Prostate gland (tissue), 2 donors: ENCODE measurements around the gene ATXN2. TPM values are rescaled to one million over a fixed set of nuclear protein-coding genes. Genes with fewer than 3 reads are reported as not detected.

Experiments used
- DNase-seq: peaks from one replicate; pipeline ENCODE4 v3.0.0-alpha.2; 2019; ENCODE audit warnings: low spot score
- H3K27ac ChIP-seq, 2 donors: fragments of 200-600 bp; sonication (generic); 2 replicates each; pipeline ENCODE4 v1.5.1; 2017 to 2019
- H3K27me3 ChIP-seq: fragments of 200-600 bp; sonication (generic); replicated peaks from 2 replicates; pipeline ENCODE4 v1.5.1; 2019; ENCODE audit not compliant: insufficient read depth
- H3K36me3 ChIP-seq, 2 donors: fragments of 200-600 bp; sonication (generic); 1 replicate in 1 of 2; 2 replicates in 1 of 2; pipeline versions ENCODE4 v1.5.1 to v1.8.1; 2017 to 2019
- H3K4me1 ChIP-seq: fragments of 200-600 bp; sonication (generic); replicated peaks from 2 replicates; pipeline ENCODE4 v1.5.1; 2019
- H3K4me3 ChIP-seq, 2 donors: fragments of 200-600 bp; sonication (generic); 2 replicates each; pipeline ENCODE4 v1.5.1; 2017 to 2019
- H3K9me3 ChIP-seq: fragments of 200-600 bp; sonication (generic); 2 replicates; pipeline ENCODE4 v1.5.1; 2017
- POLR2A ChIP-seq: fragments of 450-650 bp; IDR thresholded peaks from one replicate; pipeline ENCODE4 v1.6.1; 2016; ENCODE audit warnings: antibody characterized with exemption, mild to moderate bottlenecking
- POLR2AphosphoS5 ChIP-seq: sonication (generic); formaldehyde crosslinking; IDR thresholded peaks from one replicate; pipeline ENCODE4 v1.6.1; 2017; ENCODE audit warnings: antibody characterized with exemption
- WGBS: methylation state at CpG from one replicate; pipeline ENCODE4 v1.1.5; 2018; 5-methylcytosine and 5-hydroxymethylcytosine counted together
- intact Hi-C: fragments of 100-400 bp; cut with DNase I; formaldehyde crosslinking; loops from one replicate; pipeline ENCODE4 v1.14.2; 2022
- total RNA-seq, 2 donors: library from RNA; depleted of rRNA; stranded (reverse); fragments of >200 nt; gene quantifications; one replicate each; pipeline ENCODE4 v1.1.0, GENCODE V29; 2016
- TF ChIP-seq, protein P1 (sequence below), 4 experiments: fragments of 200-600 bp in 2 of 4; fragments of 450-650 bp in 2 of 4; sonication (generic) in 2 of 4; IDR thresholded peaks; 1 replicate in 3 of 4; 2 replicates in 1 of 4; pipeline ENCODE4 v1.5.1; 2016 to 2019; ENCODE audit warnings: antibody characterized with exemption in 4 of 4, mild to moderate bottlenecking in 2 of 4, moderate library complexity in 2 of 4

The ATXN2 gene
- total RNA-seq, 2 donors from 2014 or later: 29.5 to 95.5 TPM

DNA sequence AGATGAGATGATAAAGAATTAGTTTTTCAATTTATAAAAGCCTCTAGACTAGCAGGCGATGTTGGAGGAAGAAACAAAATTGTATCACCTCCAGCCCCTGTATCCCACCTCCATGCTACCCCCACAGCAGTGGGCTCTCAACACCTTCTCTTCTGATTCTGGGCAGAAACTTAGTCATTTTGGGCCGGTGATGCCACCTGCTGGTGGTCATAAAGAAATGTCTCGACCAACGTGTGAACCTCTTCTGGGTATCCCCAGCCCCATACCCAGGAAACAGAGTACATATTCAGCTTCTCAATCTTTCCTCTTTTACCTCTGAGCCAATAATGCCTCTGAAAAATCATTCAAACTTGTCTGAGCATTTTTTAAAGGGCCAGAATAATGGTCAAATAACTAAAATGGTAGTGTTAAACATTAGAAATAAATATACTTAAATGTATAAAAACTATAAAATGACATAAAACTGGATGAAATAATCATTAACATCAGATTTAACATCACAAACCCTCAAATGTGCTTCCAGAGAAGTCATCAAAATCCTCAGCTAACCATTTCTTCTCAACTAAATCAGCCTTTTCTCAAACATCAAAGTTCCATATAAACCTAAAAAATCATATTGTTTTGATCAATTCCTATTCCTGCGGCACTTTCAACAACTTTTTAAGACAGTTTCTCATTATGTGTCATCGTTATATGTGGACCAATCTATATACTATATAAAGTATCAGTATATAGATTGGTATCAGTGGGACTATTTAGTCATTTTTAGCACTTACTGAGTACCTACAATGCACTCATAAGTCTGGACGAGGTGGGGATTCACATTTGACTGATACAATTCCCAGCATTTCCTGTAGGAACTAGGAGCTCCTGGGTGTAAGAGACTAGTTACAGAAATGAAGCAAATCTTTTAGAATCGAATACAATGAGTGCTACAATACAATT is 69.4 kb downstream of the ATXN2 start:
- no peak overlapping the region for H3K4me3 ChIP-seq

DNA sequence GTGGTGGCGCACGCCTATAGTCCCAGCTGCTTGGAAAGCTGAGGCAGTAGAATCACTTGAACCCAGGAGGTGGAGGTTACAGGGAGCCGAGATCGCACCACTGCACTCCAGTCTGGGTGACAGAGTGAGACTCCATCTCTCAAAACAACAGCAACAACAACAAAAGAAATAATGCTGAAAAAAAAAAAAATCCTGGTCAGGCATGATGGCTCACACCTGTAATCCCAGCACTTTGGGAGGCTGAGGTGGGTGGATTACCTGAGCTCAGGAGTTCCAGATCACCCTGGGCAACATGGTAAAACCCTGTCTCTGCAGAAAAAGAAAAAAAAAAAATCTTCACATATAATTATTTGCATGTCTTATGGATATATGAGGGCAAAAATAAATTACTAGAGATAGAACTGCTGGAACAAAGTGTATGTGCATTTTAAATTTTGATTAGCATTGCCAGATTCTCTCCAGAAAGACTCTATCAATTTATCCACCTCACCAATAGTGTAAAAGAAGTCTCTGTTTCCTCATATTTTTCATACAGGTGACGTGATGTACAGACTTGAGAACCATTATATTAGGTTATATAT is 75.4 kb downstream of the ATXN2 start:
- H3K9me3 ChIP-seq: no peaks in the 10 kb centered on the region
- H3K27me3 ChIP-seq: no peaks in the 10 kb centered on the region
- no peaks in the 10 kb centered on the region for H3K4me1 ChIP-seq
- WGBS: 94% methylated on average over 5 of the region's 5 CpGs
- no peak for TF ChIP-seq POLR2AphosphoS5
- no peak for TF ChIP-seq POLR2A
- TF ChIP-seq, protein P1, sequence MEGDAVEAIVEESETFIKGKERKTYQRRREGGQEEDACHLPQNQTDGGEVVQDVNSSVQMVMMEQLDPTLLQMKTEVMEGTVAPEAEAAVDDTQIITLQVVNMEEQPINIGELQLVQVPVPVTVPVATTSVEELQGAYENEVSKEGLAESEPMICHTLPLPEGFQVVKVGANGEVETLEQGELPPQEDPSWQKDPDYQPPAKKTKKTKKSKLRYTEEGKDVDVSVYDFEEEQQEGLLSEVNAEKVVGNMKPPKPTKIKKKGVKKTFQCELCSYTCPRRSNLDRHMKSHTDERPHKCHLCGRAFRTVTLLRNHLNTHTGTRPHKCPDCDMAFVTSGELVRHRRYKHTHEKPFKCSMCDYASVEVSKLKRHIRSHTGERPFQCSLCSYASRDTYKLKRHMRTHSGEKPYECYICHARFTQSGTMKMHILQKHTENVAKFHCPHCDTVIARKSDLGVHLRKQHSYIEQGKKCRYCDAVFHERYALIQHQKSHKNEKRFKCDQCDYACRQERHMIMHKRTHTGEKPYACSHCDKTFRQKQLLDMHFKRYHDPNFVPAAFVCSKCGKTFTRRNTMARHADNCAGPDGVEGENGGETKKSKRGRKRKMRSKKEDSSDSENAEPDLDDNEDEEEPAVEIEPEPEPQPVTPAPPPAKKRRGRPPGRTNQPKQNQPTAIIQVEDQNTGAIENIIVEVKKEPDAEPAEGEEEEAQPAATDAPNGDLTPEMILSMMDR (IDR thresholded peaks at IDR 0.05): no peak
- no peak for DNase-seq
- no peak overlapping the region for H3K27ac ChIP-seq
- peaks cover 0 to 7% of the 10 kb centered on the region in 2 donors for H3K36me3 ChIP-seq
- intact Hi-C loops: loop anchor here (10.0 kb wide), 1 partner anchor 129 kb away; no protein-coding TSS in a partner anchor
- H3K4me3 ChIP-seq: no peak overlapping the region

More for the DNA sequence above, 69.4 kb downstream of the ATXN2 start:
- no peaks in the 10 kb centered on the region for H3K9me3 ChIP-seq
- intact Hi-C loops: loop anchor here (10.0 kb wide), 1 partner anchor 135 kb away; no protein-coding TSS in a partner anchor
- H3K27me3 ChIP-seq: no peaks in the 10 kb centered on the region
- 58% methylated on average over 8 of the region's 8 CpGs for WGBS
- no peaks in the 10 kb centered on the region for H3K4me1 ChIP-seq
- no peak for DNase-seq
- no peak overlapping the region for H3K27ac ChIP-seq
- TF ChIP-seq, protein P1 (IDR thresholded peaks at IDR 0.05): peak in 3 of 4 experiments; percentile 49 to 58 (median 56)
- no peak for TF ChIP-seq POLR2A
- TF ChIP-seq POLR2AphosphoS5: peak; percentile 11
- H3K36me3 ChIP-seq: no peaks in the 10 kb centered on the region

DNA sequence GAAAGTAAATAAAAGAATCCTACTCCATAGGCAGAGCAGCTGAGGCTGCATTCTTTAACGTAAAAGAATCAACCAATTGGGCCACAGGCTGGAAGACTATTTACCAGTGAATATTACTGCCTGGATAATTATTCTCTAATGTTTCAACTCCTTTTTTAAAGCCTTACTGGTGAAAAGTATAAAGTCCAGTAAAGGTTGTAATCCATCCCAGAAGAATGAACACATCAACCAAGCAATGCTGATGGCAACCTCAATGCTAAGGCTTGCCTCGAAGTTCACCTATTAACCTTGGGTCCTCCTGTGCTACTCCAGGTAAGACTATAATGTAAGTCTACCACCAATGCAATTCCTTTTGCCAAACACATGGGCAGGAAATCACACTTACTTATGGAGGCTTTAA is 77.3 kb downstream of the ATXN2 start:
- H3K4me1 ChIP-seq: no peaks in the 10 kb centered on the region
- H3K4me3 ChIP-seq: no peak overlapping the region
- WGBS: 100% methylated on average over 2 of the region's 2 CpGs
- intact Hi-C loops: loop anchor here (10.0 kb wide), 1 partner anchor 127 kb away; no protein-coding TSS in a partner anchor
- no peaks in the 10 kb centered on the region for H3K9me3 ChIP-seq
- no peak for TF ChIP-seq POLR2AphosphoS5
- TF ChIP-seq, protein P1 (IDR thresholded peaks at IDR 0.05): no peak
- no peak for TF ChIP-seq POLR2A
- H3K27ac ChIP-seq: no peak overlapping the region
- H3K27me3 ChIP-seq: no peaks in the 10 kb centered on the region
- DNase-seq: no peak
- peaks cover 0 to 7% of the 10 kb centered on the region in 2 donors for H3K36me3 ChIP-seq

DNA sequence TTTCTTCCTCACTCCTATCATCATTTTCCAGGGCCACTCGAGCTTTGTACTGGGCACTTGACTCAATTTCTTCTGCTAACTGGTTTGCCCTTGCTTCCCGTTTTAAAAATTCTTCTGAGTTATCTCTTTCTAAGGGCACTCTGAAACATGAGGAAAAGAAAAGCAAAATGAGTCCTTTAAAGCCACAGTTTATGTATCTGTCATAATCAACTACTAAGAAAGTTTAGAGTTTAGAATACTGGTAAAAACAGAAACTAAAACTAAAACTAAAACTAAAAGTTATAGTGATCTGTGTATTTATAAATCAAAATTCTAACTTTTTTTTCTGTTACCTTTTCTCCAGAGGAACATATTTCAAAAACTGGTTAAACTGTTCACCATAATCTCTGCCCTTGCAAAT is 79.2 kb downstream of the ATXN2 start:
- 86% methylated on average over 2 of the region's 2 CpGs for WGBS
- intact Hi-C loops: loop anchor here (10.0 kb wide), 1 partner anchor 125 kb away; no protein-coding TSS in a partner anchor

More for the DNA sequence above, 79.2 kb downstream of the ATXN2 start:
- no peak for TF ChIP-seq POLR2A
- TF ChIP-seq POLR2AphosphoS5: no peak
- TF ChIP-seq, protein P1 (IDR thresholded peaks at IDR 0.05): no peak
- no peaks in the 10 kb centered on the region for H3K9me3 ChIP-seq
- no peak overlapping the region for H3K27ac ChIP-seq
- DNase-seq: no peak
- no peaks in the 10 kb centered on the region for H3K27me3 ChIP-seq
- H3K36me3 ChIP-seq: peaks cover 0 to 7% of the 10 kb centered on the region in 2 donors
- H3K4me1 ChIP-seq: no peaks in the 10 kb centered on the region
- H3K4me3 ChIP-seq: no peak overlapping the region
